Measurements from ENCODE around the gene MAGI1. TPM values are rescaled to one million over a fixed set of nuclear protein-coding genes. Genes with fewer than 3 reads are reported as not detected.

Gene MAGI1
- total RNA-seq, 1 donor from 2014 or later, result not detected

- ATAC-seq (ENCODE audit: low read depth) (no peak), DNase-seq (no peak)
- intact Hi-C loops (cut with micrococcal nuclease), result no loop called here
- H3K4me3 Mint-ChIP-seq, result no peak overlapping the region
- CTCF ChIA-PET, result no interaction called here
- TF ChIP-seq CTCF (IDR thresholded peaks at IDR 0.05), result no peak
- H3K27ac Mint-ChIP-seq, result no peak overlapping the region
- H3K27me3 Mint-ChIP-seq, result no peaks in the 10 kb centered on the region
- no peaks in the 10 kb centered on the region for H3K4me1 Mint-ChIP-seq
- H3K36me3 Mint-ChIP-seq (ENCODE audit: low read depth), result no peaks in the 10 kb centered on the region
- POLR2A ChIA-PET, result no interaction called here
- H3K9me3 Mint-ChIP-seq, result no peaks in the 10 kb centered on the region
Measured at GRCh38 chr3:65635657-65636056, 403.1 kb downstream of the MAGI1 start.

DNA sequence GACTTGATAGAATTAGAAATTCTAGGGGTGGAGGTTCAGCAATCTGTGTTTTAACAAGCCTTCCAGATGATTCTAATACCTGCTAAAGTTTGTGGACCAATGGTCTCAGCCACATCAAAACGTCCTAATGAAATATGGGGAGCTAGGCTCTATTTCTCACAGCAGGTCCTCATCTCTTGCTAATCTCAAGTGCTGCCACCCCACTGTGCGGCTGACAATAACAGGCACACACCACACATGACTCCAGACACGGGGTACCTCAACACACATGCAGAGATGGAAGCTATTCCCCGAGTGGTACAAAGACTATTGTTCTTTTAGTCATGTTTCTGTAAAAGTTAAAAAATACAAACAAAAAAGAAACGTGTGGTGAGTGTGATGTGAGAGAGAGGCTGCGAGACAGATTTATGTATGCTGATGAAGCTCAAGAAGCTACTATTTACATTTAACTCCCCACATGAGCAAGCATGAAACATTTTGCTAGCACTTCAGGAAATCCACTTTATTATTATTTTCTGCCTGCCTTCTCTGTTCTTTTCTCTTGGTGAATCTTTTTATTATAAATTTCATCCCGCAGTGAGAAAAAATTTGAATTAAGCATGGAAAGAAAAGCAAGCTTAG is 405.6 kb downstream of the MAGI1 start:
- CTCF ChIA-PET, result no interaction called here
- H3K36me3 Mint-ChIP-seq (ENCODE audit: low read depth), result no peaks in the 10 kb centered on the region
- H3K4me3 Mint-ChIP-seq, result no peak overlapping the region
- POLR2A ChIA-PET, result no interaction called here
- TF ChIP-seq CTCF (IDR thresholded peaks at IDR 0.05), result no peak
- intact Hi-C loops (cut with micrococcal nuclease), result no loop called here
- ATAC-seq (ENCODE audit: low read depth), result no peak
- H3K4me1 Mint-ChIP-seq, result no peaks in the 10 kb centered on the region
- no peak overlapping the region for H3K27ac Mint-ChIP-seq
- no peak for DNase-seq
- H3K9me3 Mint-ChIP-seq, result no peaks in the 10 kb centered on the region
- H3K27me3 Mint-ChIP-seq, result no peaks in the 10 kb centered on the region

GRCh38 chr3:65632414-65632813 is 406.3 kb downstream of the MAGI1 start:
- TF ChIP-seq CTCF (IDR thresholded peaks at IDR 0.05), result no peak
- ATAC-seq (ENCODE audit: low read depth), result no peak
- no peaks in the 10 kb centered on the region for H3K4me1 Mint-ChIP-seq

GRCh38 chr3:65628978-65629377 is 409.7 kb downstream of the MAGI1 start:
- intact Hi-C loops (cut with micrococcal nuclease), result no loop called here
- H3K27me3 Mint-ChIP-seq, result no peaks in the 10 kb centered on the region
- ATAC-seq (ENCODE audit: low read depth) (no peak), DNase-seq (no peak)
- no peak for TF ChIP-seq CTCF (IDR thresholded peaks at IDR 0.05)
- POLR2A ChIA-PET, result no interaction called here
- CTCF ChIA-PET, result no interaction called here
- no peaks in the 10 kb centered on the region for H3K4me1 Mint-ChIP-seq
- H3K27ac Mint-ChIP-seq, result no peak overlapping the region
- H3K9me3 Mint-ChIP-seq, result no peaks in the 10 kb centered on the region
- H3K4me3 Mint-ChIP-seq, result no peak overlapping the region
- H3K36me3 Mint-ChIP-seq (ENCODE audit: low read depth), result no peaks in the 10 kb centered on the region

More at GRCh38 chr3:65632414-65632813, 406.3 kb downstream of the MAGI1 start:
- ChIA-PET POLR2A (no interaction called here), CTCF (no interaction called here)
- Mint-ChIP-seq H3K9me3 (no peaks in the 10 kb centered on the region), H3K36me3 (ENCODE audit: low read depth) (no peaks in the 10 kb centered on the region), H3K27me3 (no peaks in the 10 kb centered on the region), H3K27ac (no peak overlapping the region), H3K4me3 (no peak overlapping the region)
- intact Hi-C loops (cut with micrococcal nuclease), result no loop called here
- DNase-seq, result no peak

DNA sequence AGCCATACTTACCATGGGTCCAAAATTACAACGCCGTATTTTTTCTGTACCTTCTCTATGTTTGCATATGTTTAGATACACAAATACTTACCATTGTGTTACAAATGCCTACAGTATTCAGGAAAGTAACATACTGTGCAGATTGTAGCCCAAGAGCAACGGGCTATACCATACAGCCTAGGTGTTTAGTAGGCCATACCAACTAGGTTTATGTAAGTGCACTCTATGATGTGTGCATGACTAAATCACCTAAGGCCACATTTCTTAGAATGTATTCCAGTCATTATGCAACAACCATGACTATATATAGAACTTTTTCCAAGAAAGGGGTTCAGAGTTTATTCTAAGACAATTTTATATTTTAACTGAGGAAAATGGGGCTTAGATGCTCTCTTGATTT is 411.7 kb downstream of the MAGI1 start:
- intact Hi-C loops (cut with micrococcal nuclease), result no loop called here

More for the DNA sequence above, 411.7 kb downstream of the MAGI1 start:
- DNase-seq (no peak), ATAC-seq (ENCODE audit: low read depth) (no peak)
- Mint-ChIP-seq H3K4me1 (no peaks in the 10 kb centered on the region), H3K9me3 (no peaks in the 10 kb centered on the region), H3K36me3 (ENCODE audit: low read depth) (no peaks in the 10 kb centered on the region), H3K27me3 (no peaks in the 10 kb centered on the region), H3K4me3 (no peak overlapping the region), H3K27ac (no peak overlapping the region)
- POLR2A ChIA-PET, result no interaction called here
- CTCF ChIA-PET, result no interaction called here
- no peak for TF ChIP-seq CTCF (IDR thresholded peaks at IDR 0.05)

Data from activated B cell treated with CpG ODN at 0.5 μM for 24 hours (primary cell).